Neural cell (in vitro differentiated cells): Measurements from ENCODE around the gene GRM4. TPM values are rescaled to one million over a fixed set of nuclear protein-coding genes. Genes with fewer than 3 reads are reported as not detected.

Experiments
- H2AFZ ChIP-seq: fragments of 200-600, 300-800 bp; sonication (generic), shearing (Covaris generic); 2 replicates; pipeline ENCODE4 v1.6.0; 2014; ENCODE audit warnings: low read depth, mild to moderate bottlenecking, antibody characterized with exemption, low read length, moderate library complexity
- H3F3A ChIP-seq: fragments of 200-600 bp; shearing (Covaris generic); 2 replicates; pipeline ENCODE4 v1.6.1; 2016; ENCODE audit warnings: mild to moderate bottlenecking, moderate library complexity, mixed read lengths, antibody characterized with exemption, low read length; ENCODE audit not compliant: insufficient read depth, poor library complexity, severe bottlenecking
- H3K27ac ChIP-seq: fragments of 200-600, 300-800 bp; sonication (generic), shearing (Covaris generic); 2 replicates; pipeline ENCODE4 v1.5.1; 2014; ENCODE audit warnings: mild to moderate bottlenecking, low read length, moderate library complexity
- H3K27me3 ChIP-seq: fragments of 300-800, 200-600 bp; sonication (generic), shearing (Covaris generic); 2 replicates; pipeline ENCODE4 v1.6.0; 2014; ENCODE audit warnings: mild to moderate bottlenecking, low read depth, low read length, moderate library complexity; ENCODE audit not compliant: insufficient read depth
- H3K36me3 ChIP-seq: fragments of 300-800, 200-600 bp; sonication (generic), shearing (Covaris generic); 2 replicates; pipeline ENCODE4 v1.5.1; 2014; ENCODE audit warnings: mild to moderate bottlenecking, antibody characterized with exemption, low read length, moderate library complexity; ENCODE audit not compliant: insufficient read depth
- H3K4me2 ChIP-seq: fragments of 300-800, 200-600 bp; sonication (generic), shearing (Covaris generic); 2 replicates; pipeline ENCODE4 v1.6.0; 2014; ENCODE audit warnings: mild to moderate bottlenecking, low read length
- H3K4me3 ChIP-seq: fragments of 300-800, 200-600 bp; sonication (generic), shearing (Covaris generic); 2 replicates; pipeline ENCODE4 v1.5.1; 2014; ENCODE audit warnings: mild to moderate bottlenecking, low read length, moderate library complexity
- H3K79me2 ChIP-seq: fragments of 200-600 bp; shearing (Covaris generic); replicated peaks from 2 replicates; pipeline ENCODE4 v1.6.0; 2014; ENCODE audit warnings: mild to moderate bottlenecking, low read length, moderate library complexity; ENCODE audit not compliant: insufficient read depth
- H3K9ac ChIP-seq: fragments of 300-800, 200-600 bp; sonication (generic), shearing (Covaris generic); 2 replicates; pipeline ENCODE4 v1.6.1; 2016; ENCODE audit warnings: mild to moderate bottlenecking, low read length, mixed read lengths
- H3K9me2 ChIP-seq: fragments of 200-600 bp; shearing (Covaris generic); 2 replicates; pipeline ENCODE4 v1.6.1; 2016; ENCODE audit warnings: mild to moderate bottlenecking, low read length, mixed read lengths; ENCODE audit not compliant: insufficient read depth
- H3K9me3 ChIP-seq: fragments of 200-600, 300-800 bp; sonication (generic), shearing (Covaris generic); 2 replicates; pipeline ENCODE4 v1.6.1; 2016; ENCODE audit warnings: mild to moderate bottlenecking, mixed run types, low read length, moderate library complexity, mixed read lengths
- H4K20me1 ChIP-seq: fragments of 200-600 bp; shearing (Covaris generic); 2 replicates; pipeline ENCODE4 v1.6.1; 2016; ENCODE audit warnings: mild to moderate bottlenecking, mixed run types; ENCODE audit not compliant: insufficient read depth
- EP300 ChIP-seq: fragments of 450-650 bp; conservative IDR thresholded peaks from 2 replicates; pipeline ENCODE4 v1.6.1; 2014; ENCODE audit warnings: antibody characterized with exemption, mild to moderate bottlenecking, moderate library complexity; ENCODE audit not compliant: poor library complexity, severe bottlenecking
- EZH2 ChIP-seq: fragments of 200-600, 300-800 bp; shearing (Covaris generic), sonication (generic); IDR thresholded peaks from 2 replicates; pipeline ENCODE4 v1.6.1; 2014; ENCODE audit warnings: antibody characterized with exemption, low read length, borderline replicate concordance, mild to moderate bottlenecking; ENCODE audit not compliant: insufficient read depth, poor library complexity, severe bottlenecking
- MXI1 ChIP-seq: fragments of 450-650 bp; conservative IDR thresholded peaks from 2 replicates; pipeline ENCODE4 v1.6.1; 2014; ENCODE audit warnings: antibody characterized with exemption, mild to moderate bottlenecking; ENCODE audit not compliant: poor library complexity, severe bottlenecking
- POLR2AphosphoS5 ChIP-seq: IDR thresholded peaks from 2 replicates; pipeline ENCODE4 v1.6.1; 2012
- RAD21 ChIP-seq: fragments of 450-650 bp; conservative IDR thresholded peaks from 2 replicates; pipeline ENCODE4 v1.6.1; 2014; ENCODE audit warnings: antibody characterized with exemption, mild to moderate bottlenecking, moderate library complexity
- SMC3 ChIP-seq: fragments of 450-650 bp; conservative IDR thresholded peaks from 2 replicates; pipeline ENCODE4 v1.6.1; 2014; ENCODE audit warnings: antibody characterized with exemption, mild to moderate bottlenecking, moderate library complexity; ENCODE audit not compliant: poor library complexity
- TAF1 ChIP-seq: IDR thresholded peaks from 2 replicates; pipeline ENCODE4 v1.6.1; 2012; ENCODE audit warnings: low read depth
- polyA plus RNA-seq: library from polyadenylated mRNA; depleted of rRNA; stranded (reverse); fragments of >200 nt; gene quantifications from 2 replicates; pipeline ENCODE4 v1.2.3, GENCODE V29; 2014
- TF ChIP-seq, protein P1 (sequence below): fragments of 450-650 bp; IDR thresholded peaks from 2 replicates; pipeline ENCODE4 v1.5.1; 2014; ENCODE audit warnings: antibody characterized with exemption, mild to moderate bottlenecking, moderate library complexity; ENCODE audit not compliant: poor library complexity, severe bottlenecking
- TF ChIP-seq, protein P2 (sequence below): IDR thresholded peaks from 2 replicates; pipeline ENCODE4 v1.6.1; 2012; ENCODE audit warnings: borderline replicate concordance

The GRM4 gene
- polyA plus RNA-seq, 1 donor from 2014 or later = 2.1 TPM

DNA sequence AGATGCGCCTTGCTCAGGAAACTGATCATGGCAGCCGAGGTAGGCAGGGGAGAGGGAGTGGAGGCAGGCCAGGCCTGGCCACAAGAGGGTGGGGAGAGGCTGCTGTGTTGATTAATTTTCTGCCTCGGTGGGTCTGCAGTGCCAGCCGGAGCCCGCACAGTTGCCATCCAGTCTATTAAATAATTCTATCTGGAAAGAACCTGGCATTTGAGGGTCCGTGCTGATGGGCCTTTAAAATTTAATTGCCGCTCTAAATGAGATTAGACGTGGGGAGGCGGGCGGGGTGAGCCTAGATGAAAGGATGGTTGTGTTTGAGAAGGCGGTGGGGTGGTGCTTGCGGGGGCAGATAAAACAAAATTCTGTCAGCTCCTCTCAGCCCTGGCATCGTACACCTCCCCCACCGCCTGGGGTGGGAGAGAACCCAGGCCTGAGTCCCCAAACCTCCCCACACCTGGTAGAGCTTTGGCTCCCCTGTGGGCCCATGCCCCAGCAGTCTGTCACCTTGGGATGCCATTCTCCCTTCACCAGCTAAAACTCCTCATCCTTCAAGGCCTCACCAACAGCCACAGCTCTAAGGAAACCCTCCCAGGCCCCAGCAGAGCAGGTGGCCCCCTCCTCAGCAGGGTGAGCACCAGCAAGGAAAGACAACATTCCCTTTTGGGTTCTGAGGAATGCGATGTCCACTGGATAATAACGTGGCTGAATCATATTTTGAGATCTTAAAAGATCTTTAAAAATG lies 167.3 kb downstream of the GRM4 start:
- Histone ChIP-seq H3F3A (no peaks in the 10 kb centered on the region), H3K4me2 (no peak overlapping the region), H3K27me3 (no peaks in the 10 kb centered on the region), H3K27ac (no peak overlapping the region), H4K20me1 (no peaks in the 10 kb centered on the region), H2AFZ (no peak overlapping the region), H3K9me2 (no peaks in the 10 kb centered on the region), H3K4me3 (no peak overlapping the region), H3K36me3 (no peaks in the 10 kb centered on the region), H3K9me3 (no peaks in the 10 kb centered on the region), H3K9ac (no peak overlapping the region), H3K79me2 (no peaks in the 10 kb centered on the region)
- TF ChIP-seq EP300 = no peak
- TF ChIP-seq, protein P1, sequence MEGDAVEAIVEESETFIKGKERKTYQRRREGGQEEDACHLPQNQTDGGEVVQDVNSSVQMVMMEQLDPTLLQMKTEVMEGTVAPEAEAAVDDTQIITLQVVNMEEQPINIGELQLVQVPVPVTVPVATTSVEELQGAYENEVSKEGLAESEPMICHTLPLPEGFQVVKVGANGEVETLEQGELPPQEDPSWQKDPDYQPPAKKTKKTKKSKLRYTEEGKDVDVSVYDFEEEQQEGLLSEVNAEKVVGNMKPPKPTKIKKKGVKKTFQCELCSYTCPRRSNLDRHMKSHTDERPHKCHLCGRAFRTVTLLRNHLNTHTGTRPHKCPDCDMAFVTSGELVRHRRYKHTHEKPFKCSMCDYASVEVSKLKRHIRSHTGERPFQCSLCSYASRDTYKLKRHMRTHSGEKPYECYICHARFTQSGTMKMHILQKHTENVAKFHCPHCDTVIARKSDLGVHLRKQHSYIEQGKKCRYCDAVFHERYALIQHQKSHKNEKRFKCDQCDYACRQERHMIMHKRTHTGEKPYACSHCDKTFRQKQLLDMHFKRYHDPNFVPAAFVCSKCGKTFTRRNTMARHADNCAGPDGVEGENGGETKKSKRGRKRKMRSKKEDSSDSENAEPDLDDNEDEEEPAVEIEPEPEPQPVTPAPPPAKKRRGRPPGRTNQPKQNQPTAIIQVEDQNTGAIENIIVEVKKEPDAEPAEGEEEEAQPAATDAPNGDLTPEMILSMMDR = no peak

DNA sequence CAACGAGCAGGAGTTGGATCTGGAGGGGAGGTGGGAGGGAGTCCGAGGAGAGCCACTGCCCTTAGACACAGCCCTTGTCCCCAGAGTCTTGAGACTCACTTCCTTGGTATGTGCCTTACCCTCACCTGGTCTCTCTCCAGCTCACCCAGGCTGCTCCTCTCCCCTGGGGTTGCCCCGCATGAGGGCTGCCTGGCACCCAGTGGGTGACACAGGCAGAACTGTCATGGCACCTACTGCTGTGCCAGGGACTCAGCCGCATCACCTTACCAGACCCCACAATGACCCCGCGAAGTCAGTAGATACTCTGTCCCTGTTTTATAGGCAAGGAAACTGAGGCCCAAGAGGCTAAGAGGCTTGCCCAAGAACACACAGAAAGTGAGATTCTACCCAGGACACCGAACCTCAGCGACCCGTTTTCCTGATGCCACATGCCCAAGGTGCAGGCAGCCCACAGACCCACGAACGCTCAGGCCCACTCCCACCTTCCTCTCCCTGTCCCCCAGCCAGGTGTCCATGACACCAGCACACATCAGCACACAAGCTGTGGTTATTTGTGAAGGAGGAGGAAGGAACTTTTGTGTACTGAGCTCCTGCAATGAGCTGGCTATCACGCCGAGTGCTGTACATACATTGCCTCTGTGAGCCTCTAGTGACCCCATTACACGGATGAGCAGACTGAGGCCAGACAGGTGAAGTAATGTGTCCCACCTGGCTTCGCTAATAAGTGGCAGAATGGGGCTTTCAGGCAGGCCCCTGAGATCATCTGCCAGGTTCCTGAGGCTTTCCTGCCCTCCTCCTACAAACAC lies 168.1 kb downstream of the GRM4 start:
- Histone ChIP-seq H3K9ac (no peak overlapping the region), H3K27ac (no peak overlapping the region), H3K4me3 (no peak overlapping the region), H4K20me1 (no peaks in the 10 kb centered on the region), H3K36me3 (no peaks in the 10 kb centered on the region), H3K9me3 (no peaks in the 10 kb centered on the region), H3K4me2 (no peak overlapping the region), H3K27me3 (no peaks in the 10 kb centered on the region), H3K9me2 (no peaks in the 10 kb centered on the region), H3F3A (no peaks in the 10 kb centered on the region), H2AFZ (no peak overlapping the region), H3K79me2 (no peaks in the 10 kb centered on the region)
- TF ChIP-seq TAF1 = no peak
- TF ChIP-seq, protein P2, sequence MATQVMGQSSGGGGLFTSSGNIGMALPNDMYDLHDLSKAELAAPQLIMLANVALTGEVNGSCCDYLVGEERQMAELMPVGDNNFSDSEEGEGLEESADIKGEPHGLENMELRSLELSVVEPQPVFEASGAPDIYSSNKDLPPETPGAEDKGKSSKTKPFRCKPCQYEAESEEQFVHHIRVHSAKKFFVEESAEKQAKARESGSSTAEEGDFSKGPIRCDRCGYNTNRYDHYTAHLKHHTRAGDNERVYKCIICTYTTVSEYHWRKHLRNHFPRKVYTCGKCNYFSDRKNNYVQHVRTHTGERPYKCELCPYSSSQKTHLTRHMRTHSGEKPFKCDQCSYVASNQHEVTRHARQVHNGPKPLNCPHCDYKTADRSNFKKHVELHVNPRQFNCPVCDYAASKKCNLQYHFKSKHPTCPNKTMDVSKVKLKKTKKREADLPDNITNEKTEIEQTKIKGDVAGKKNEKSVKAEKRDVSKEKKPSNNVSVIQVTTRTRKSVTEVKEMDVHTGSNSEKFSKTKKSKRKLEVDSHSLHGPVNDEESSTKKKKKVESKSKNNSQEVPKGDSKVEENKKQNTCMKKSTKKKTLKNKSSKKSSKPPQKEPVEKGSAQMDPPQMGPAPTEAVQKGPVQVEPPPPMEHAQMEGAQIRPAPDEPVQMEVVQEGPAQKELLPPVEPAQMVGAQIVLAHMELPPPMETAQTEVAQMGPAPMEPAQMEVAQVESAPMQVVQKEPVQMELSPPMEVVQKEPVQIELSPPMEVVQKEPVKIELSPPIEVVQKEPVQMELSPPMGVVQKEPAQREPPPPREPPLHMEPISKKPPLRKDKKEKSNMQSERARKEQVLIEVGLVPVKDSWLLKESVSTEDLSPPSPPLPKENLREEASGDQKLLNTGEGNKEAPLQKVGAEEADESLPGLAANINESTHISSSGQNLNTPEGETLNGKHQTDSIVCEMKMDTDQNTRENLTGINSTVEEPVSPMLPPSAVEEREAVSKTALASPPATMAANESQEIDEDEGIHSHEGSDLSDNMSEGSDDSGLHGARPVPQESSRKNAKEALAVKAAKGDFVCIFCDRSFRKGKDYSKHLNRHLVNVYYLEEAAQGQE = no peak
- no peak for TF ChIP-seq MXI1
- no peak for TF ChIP-seq EZH2
- TF ChIP-seq SMC3 = no peak
- TF ChIP-seq, protein P1 = no peak
- no peak for TF ChIP-seq EP300
- no peak for TF ChIP-seq POLR2AphosphoS5
- no peak for TF ChIP-seq RAD21
